B cell (primary cell): ENCODE data around the gene RNF4. TPM values are rescaled to one million over a fixed set of nuclear protein-coding genes. Genes with fewer than 3 reads are reported as not detected.

Experiments
- ATAC-seq: fragments of 200-7000 bp; cut with Tn5 transposase; one replicate; pipeline ENCODE4 v1.10.0; 2021; ENCODE audit warnings: low read depth, mild to moderate bottlenecking, moderate number of reproducible peaks, moderate library complexity
- CTCF ChIA-PET: fragments of 350-600 bp; sonication (Branson Sonifier 250); formaldehyde crosslinking; loops from one replicate; lab custom pipeline; 2021; ENCODE audit warnings: antibody characterized with exemption, inconsistent platforms; lab: Charles Lee
- POLR2A ChIA-PET: fragments of 350-600 bp; sonication (Branson Sonifier 250); formaldehyde crosslinking; loops from one replicate; lab custom pipeline; 2021; ENCODE audit warnings: antibody characterized with exemption; lab: Charles Lee
- DNase-seq: peaks from one replicate; pipeline ENCODE4 v3.0.0; 2013
- H2AFZ ChIP-seq: 2 replicates; pipeline ENCODE4 v1.6.1; 2012; ENCODE audit warnings: mild to moderate bottlenecking, low read depth, low read length; ENCODE audit not compliant: insufficient read depth, poor library complexity, severe bottlenecking
- H3K27ac ChIP-seq, 2 donors: 1 replicate in 1 of 2; 2 replicates in 1 of 2; pipeline ENCODE4 v1.5.1; 2012 to 2013; ENCODE audit warnings: low read length in 2 of 2, mild to moderate bottlenecking in 2 of 2, moderate library complexity in 1 of 2
- H3K27me3 ChIP-seq, 4 experiments: fragments of 200-600 bp in 1 of 4; sonication (generic) in 1 of 4; replicated peaks in 1 of 4; 1 replicate in 2 of 4; 2 replicates in 2 of 4; pipeline versions ENCODE4 v1.6.1 to v1.7.0; 2013 to 2016; ENCODE audit warnings: low read length in 3 of 4, mild to moderate bottlenecking in 2 of 4, mixed read lengths in 1 of 4, moderate library complexity in 1 of 4; ENCODE audit not compliant: insufficient read depth in 4 of 4, control insufficient read depth in 3 of 4; ENCODE audit errors: control extremely low read depth in 1 of 4
- H3K36me3 ChIP-seq, 2 experiments: replicated peaks in 1 of 2; 1 replicate in 1 of 2; 2 replicates in 1 of 2; pipeline versions ENCODE4 v1.6.1 to v1.7.1; 2013; ENCODE audit warnings: low read length in 1 of 2; ENCODE audit not compliant: insufficient read depth in 2 of 2, control insufficient read depth in 1 of 2; ENCODE audit errors: control extremely low read depth in 1 of 2, extremely low read depth in 1 of 2
- H3K4me1 ChIP-seq, 2 donors: fragments of 200-600 bp in 1 of 2; sonication (generic) in 1 of 2; 1 replicate in 1 of 2; 2 replicates in 1 of 2; pipeline versions ENCODE4 v1.5.1 to v1.6.1; 2013 to 2017; ENCODE audit warnings: low read length in 2 of 2; ENCODE audit not compliant: control insufficient read depth in 2 of 2, insufficient read depth in 2 of 2
- H3K4me2 ChIP-seq: replicated peaks from 2 replicates; pipeline ENCODE3; 2012; ENCODE audit warnings: mild to moderate bottlenecking, low read depth, low read length; ENCODE audit not compliant: poor library complexity, severe bottlenecking
- H3K4me3 ChIP-seq, 5 experiments: fragments of 200-600 bp in 1 of 5; sonication (generic) in 1 of 5; 1 replicate in 3 of 5; 2 replicates in 2 of 5; pipeline versions ENCODE4 v1.5.1 to v1.7.0; 2011 to 2016; ENCODE audit warnings: low read length in 4 of 5, mild to moderate bottlenecking in 4 of 5, low read depth in 2 of 5, control low read depth in 1 of 5, moderate library complexity in 1 of 5; ENCODE audit not compliant: insufficient read depth in 1 of 5; ENCODE audit errors: control extremely low read depth in 1 of 5, extremely low read depth in 1 of 5
- H3K79me2 ChIP-seq: fragments of 200-600 bp; sonication (generic); one replicate; pipeline ENCODE4 v1.6.0; 2016; ENCODE audit warnings: low read length; ENCODE audit not compliant: control insufficient read depth, insufficient read depth
- H3K9ac ChIP-seq: fragments of 200-600 bp; sonication (generic); 2 replicates; pipeline ENCODE4 v1.6.1; 2017; ENCODE audit warnings: mild to moderate bottlenecking, low read length, moderate library complexity
- H3K9me3 ChIP-seq, 3 donors: one replicate each; pipeline versions ENCODE4 v1.6.1 to v1.7.1; 2013; ENCODE audit warnings: low read length in 2 of 3; ENCODE audit not compliant: control insufficient read depth in 2 of 3, insufficient read depth in 1 of 3; ENCODE audit errors: control extremely low read depth in 1 of 3
- H4K20me1 ChIP-seq: 2 replicates; pipeline ENCODE4 v1.6.0; 2012; ENCODE audit warnings: mild to moderate bottlenecking, low read length; ENCODE audit not compliant: insufficient read depth, control insufficient read depth, poor library complexity, severe bottlenecking
- H3K27ac Mint-ChIP-seq: one replicate; pipeline ENCODE4 v1.8.0; 2021; ENCODE audit warnings: mixed read lengths
- H3K27me3 Mint-ChIP-seq: one replicate; pipeline ENCODE4 v1.8.0; 2021; ENCODE audit warnings: mixed read lengths
- H3K4me1 Mint-ChIP-seq: one replicate; pipeline ENCODE4 v1.8.0; 2021; ENCODE audit warnings: mixed read lengths
- H3K4me3 Mint-ChIP-seq: one replicate; pipeline ENCODE4 v1.8.0; 2021; ENCODE audit warnings: mixed read lengths
- H3K9me3 Mint-ChIP-seq: one replicate; pipeline ENCODE4 v1.8.0; 2022; ENCODE audit warnings: mixed read lengths; ENCODE audit not compliant: insufficient read depth
- CTCF ChIP-seq: fragments of 200-600 bp; IDR thresholded peaks from one replicate; pipeline ENCODE4 v1.8.0; 2022; ENCODE audit warnings: antibody characterized with exemption, mild to moderate bottlenecking
- EZH2 ChIP-seq: IDR thresholded peaks from 2 replicates; pipeline ENCODE4 v1.6.1; 2012; ENCODE audit warnings: borderline replicate concordance, low read depth, mild to moderate bottlenecking, moderate library complexity, low read length; ENCODE audit not compliant: insufficient read depth, poor library complexity, severe bottlenecking
- WGBS: methylation state at CpG from one replicate; pipeline ENCODE4 v1.1.5; 2013; ENCODE audit warnings: missing lambda C conversion rate; ENCODE audit not compliant: insufficient coverage; 5-methylcytosine and 5-hydroxymethylcytosine counted together
- intact Hi-C: fragments of 100-400 bp; cut with micrococcal nuclease; formaldehyde crosslinking; loops from one replicate; pipeline ENCODE4 v1.10.0; 2022
- polyA plus RNA-seq: library from polyadenylated mRNA; depleted of rRNA; stranded (reverse); fragments of >200 nt; gene quantifications from 2 replicates; pipeline ENCODE4 v1.2.3, GENCODE V29; 2012
- total RNA-seq, 2 donors: library from RNA; stranded (reverse); fragments of 120-200 nt in 1 of 2; gene quantifications; 1 replicate in 1 of 2; 2 replicates in 1 of 2; pipeline versions ENCODE4 v1.2.3 to v1.2.4, GENCODE V29; 2013 to 2022

RNF4 gene
- total and polyA plus RNA-seq, 2 donors (not counting 1 experiment from before 2014, with no cell fraction given) = 61.8 to 95.2 TPM

- WGBS = 90% methylated on average over 28 of the region's 29 CpGs
- Histone ChIP-seq H3K27me3 (peaks cover 0 to 7% (median 0%) of the 10 kb centered on the region in 4 experiments), H3K9ac (no peak overlapping the region), H3K9me3 (peaks cover 0 to 3% (median 0%) of the 10 kb centered on the region in 3 donors), H4K20me1 (no peaks in the 10 kb centered on the region), H3K4me2 (no peak overlapping the region), H3K4me1 (no peaks in the 10 kb centered on the region), H3K4me3 (no peak overlapping the region), H2AFZ (no peak overlapping the region), H3K36me3 (no peaks in the 10 kb centered on the region), H3K27ac (no peak overlapping the region), H3K79me2 (no peaks in the 10 kb centered on the region)
- intact Hi-C loops = no loop called here
- CTCF ChIA-PET = no interaction called here
- DNase-seq (no peak), ATAC-seq (no peak)
- Mint-ChIP-seq H3K4me1 (no peaks in the 10 kb centered on the region), H3K27ac (no peak overlapping the region), H3K4me3 (no peak overlapping the region), H3K27me3 (peaks cover 4% of the 10 kb centered on the region), H3K9me3 (no peaks in the 10 kb centered on the region)
- TF ChIP-seq CTCF (no peak), EZH2 (no peak)
- POLR2A ChIA-PET = no interaction called here
These were observed 35.1 kb upstream of the RNF4 start for GRCh38 chr4:2433609-2434350.

- H3K4me1 Mint-ChIP-seq = no peaks in the 10 kb centered on the region
- no peaks in the 10 kb centered on the region for H3K4me1 ChIP-seq
- H3K4me3 Mint-ChIP-seq = no peak overlapping the region
- no peak overlapping the region for H3K27ac ChIP-seq
- no peaks in the 10 kb centered on the region for H3K27me3 Mint-ChIP-seq
- no peaks in the 10 kb centered on the region for H3K36me3 ChIP-seq
- no peak for TF ChIP-seq CTCF
- TF ChIP-seq EZH2 = no peak
- H3K9me3 Mint-ChIP-seq = no peaks in the 10 kb centered on the region
- peaks cover 0 to 3% (median 0%) of the 10 kb centered on the region in 3 donors for H3K9me3 ChIP-seq
- peaks cover 0 to 7% (median 0%) of the 10 kb centered on the region in 4 experiments for H3K27me3 ChIP-seq
- no peaks in the 10 kb centered on the region for H4K20me1 ChIP-seq
- no peak overlapping the region for H3K27ac Mint-ChIP-seq
- H3K4me3 ChIP-seq = no peak overlapping the region
- H3K79me2 ChIP-seq = no peaks in the 10 kb centered on the region
- H2AFZ ChIP-seq = no peak overlapping the region
- H3K9ac ChIP-seq = no peak overlapping the region
- 78% methylated on average over 9 of the region's 9 CpGs for WGBS
- CTCF ChIA-PET = no interaction called here
- ATAC-seq = no peak
- POLR2A ChIA-PET = no interaction called here
- DNase-seq = no peak
- intact Hi-C loops = no loop called here
- no peak overlapping the region for H3K4me2 ChIP-seq
These were observed 34.5 kb upstream of the RNF4 start for GRCh38 chr4:2434420-2434819.
